Right lobe of liver (tissue), 4 donors: Measurements from ENCODE around the gene GPR161.

ENCODE experiments used
- POLR2A ChIP-seq: fragments of 450-650 bp; IDR thresholded peaks from one replicate; pipeline ENCODE4 v1.6.1; 2017; ENCODE audit warnings: antibody characterized with exemption, mild to moderate bottlenecking
- TF ChIP-seq, protein P1 (sequence below), 4 donors: fragments of 200-600 bp in 3 of 4; fragments of 450-650 bp in 1 of 4; IDR thresholded peaks; one replicate each; pipeline versions ENCODE4 v1.5.1 to v1.8.0; 2016 to 2022; ENCODE audit warnings: antibody characterized with exemption in 4 of 4, mild to moderate bottlenecking in 2 of 4
- donor health status: DM: no; HTN: no; CAD: no.
- donor health status: DM: no; HTN: no; CAD: no.
- donor health status: DM: no; HTN: yes; CAD: no.

DNA sequence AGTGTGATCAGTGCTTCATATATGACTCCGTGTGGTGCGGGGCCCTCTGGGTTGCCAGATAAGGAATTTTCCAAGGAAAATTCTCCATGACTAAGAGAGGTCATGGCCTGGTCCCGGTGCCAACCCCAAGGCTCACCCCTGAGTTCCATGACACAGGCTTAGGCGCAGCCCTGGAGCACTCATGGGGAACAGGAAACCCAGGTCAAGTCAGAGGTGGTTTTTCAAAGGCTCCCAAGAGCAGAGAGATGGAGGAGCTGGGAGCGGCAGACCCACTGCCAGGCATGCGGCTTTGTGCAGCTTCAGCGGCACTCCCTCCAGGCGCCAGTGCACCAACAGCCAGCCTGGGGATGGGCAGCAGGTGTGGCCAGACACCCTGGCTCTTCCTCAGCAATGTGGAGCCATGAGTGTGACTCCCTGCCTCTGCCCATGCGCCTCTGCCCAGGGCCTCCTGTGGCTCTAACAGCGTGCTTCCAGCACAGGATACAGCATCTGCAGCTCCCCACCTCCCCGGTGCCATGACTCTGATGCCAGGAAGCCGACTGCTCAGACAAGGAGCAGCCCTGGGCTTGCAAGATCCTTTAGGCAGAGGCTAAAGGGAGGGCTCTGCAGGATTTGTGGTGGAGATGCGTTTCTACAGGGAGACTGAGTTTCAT lies 47.3 kb downstream of the GPR161 start:
- TF ChIP-seq, protein P1, sequence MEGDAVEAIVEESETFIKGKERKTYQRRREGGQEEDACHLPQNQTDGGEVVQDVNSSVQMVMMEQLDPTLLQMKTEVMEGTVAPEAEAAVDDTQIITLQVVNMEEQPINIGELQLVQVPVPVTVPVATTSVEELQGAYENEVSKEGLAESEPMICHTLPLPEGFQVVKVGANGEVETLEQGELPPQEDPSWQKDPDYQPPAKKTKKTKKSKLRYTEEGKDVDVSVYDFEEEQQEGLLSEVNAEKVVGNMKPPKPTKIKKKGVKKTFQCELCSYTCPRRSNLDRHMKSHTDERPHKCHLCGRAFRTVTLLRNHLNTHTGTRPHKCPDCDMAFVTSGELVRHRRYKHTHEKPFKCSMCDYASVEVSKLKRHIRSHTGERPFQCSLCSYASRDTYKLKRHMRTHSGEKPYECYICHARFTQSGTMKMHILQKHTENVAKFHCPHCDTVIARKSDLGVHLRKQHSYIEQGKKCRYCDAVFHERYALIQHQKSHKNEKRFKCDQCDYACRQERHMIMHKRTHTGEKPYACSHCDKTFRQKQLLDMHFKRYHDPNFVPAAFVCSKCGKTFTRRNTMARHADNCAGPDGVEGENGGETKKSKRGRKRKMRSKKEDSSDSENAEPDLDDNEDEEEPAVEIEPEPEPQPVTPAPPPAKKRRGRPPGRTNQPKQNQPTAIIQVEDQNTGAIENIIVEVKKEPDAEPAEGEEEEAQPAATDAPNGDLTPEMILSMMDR (IDR thresholded peaks at IDR 0.05) = no peak
- TF ChIP-seq POLR2A = no peak
